RPMI8226 (cell line): ENCODE results near the gene STK39.

Source experiments
- DNase-seq: peaks from one replicate; pipeline ENCODE4 v3.0.0-alpha.2; 2015

Gene STK39

GRCh38 chr2:168155680-168156079, 91.7 kb downstream of the STK39 start:
- DNase-seq = no peak

GRCh38 chr2:168155046-168155445, 92.3 kb downstream of the STK39 start:
- no peak for DNase-seq

- no peak for DNase-seq
These were observed 94.4 kb downstream of the STK39 start for GRCh38 chr2:168152902-168153530.

- no peak for DNase-seq
These were observed 97.4 kb downstream of the STK39 start for GRCh38 chr2:168149986-168150385.

GRCh38 chr2:168149150-168149974, 98.0 kb downstream of the STK39 start:
- no peak for DNase-seq

- DNase-seq = no peak
These were observed 99.3 kb downstream of the STK39 start for GRCh38 chr2:168147830-168148794.

- no peak for DNase-seq
These were observed 100.2 kb downstream of the STK39 start for GRCh38 chr2:168146892-168147810.

- DNase-seq = no peak
These were observed 101.7 kb downstream of the STK39 start for GRCh38 chr2:168145426-168146310.

GRCh38 chr2:168145011-168145410, 102.4 kb downstream of the STK39 start:
- no peak for DNase-seq

- no peak for DNase-seq
These were observed 103.6 kb downstream of the STK39 start for GRCh38 chr2:168143813-168144212.

GRCh38 chr2:168140892-168141291, 106.5 kb downstream of the STK39 start:
- no peak for DNase-seq

- DNase-seq = no peak
These were observed 107.5 kb downstream of the STK39 start for GRCh38 chr2:168139852-168140251.

GRCh38 chr2:168138901-168139300, 108.5 kb downstream of the STK39 start:
- no peak for DNase-seq

GRCh38 chr2:168138374-168138773, 109.0 kb downstream of the STK39 start:
- DNase-seq = no peak

- DNase-seq = no peak
These were observed 109.8 kb downstream of the STK39 start for GRCh38 chr2:168137510-168138180.

- DNase-seq = no peak
These were observed 110.9 kb downstream of the STK39 start for GRCh38 chr2:168136392-168136977.

GRCh38 chr2:168135630-168136029, 111.8 kb downstream of the STK39 start:
- no peak for DNase-seq

- no peak for DNase-seq
These were observed 112.3 kb downstream of the STK39 start for GRCh38 chr2:168135121-168135520.

- DNase-seq = no peak
These were observed 112.9 kb downstream of the STK39 start for GRCh38 chr2:168134485-168134884.

- no peak for DNase-seq
These were observed 115.0 kb downstream of the STK39 start for GRCh38 chr2:168132389-168132788.
